ENCODE results near the gene PLOD1.

Gene PLOD1

GRCh38 chr1:11980676-11980972 is 46.1 kb downstream of the PLOD1 start:
- Histone ChIP-seq H3K27ac (peak overlapping the region; percentile 97), H3K4me3 (ENCODE audit: low read depth in 1 of 2, low read length in 1 of 2) (peak overlapping the region; percentile 75 to 90), H3K27me3 (no peaks in the 10 kb centered on the region), H3K9me3 (no peaks in the 10 kb centered on the region), H3K4me1 (ENCODE audit: control insufficient read depth in 1 of 2, insufficient read depth in 1 of 2, low read depth in 1 of 2, low read length in 1 of 2) (peaks cover 75 to 77% of the 10 kb centered on the region in 2 experiments), H3K36me3 (peaks cover 30% of the 10 kb centered on the region)
- TF ChIP-seq, protein P1, sequence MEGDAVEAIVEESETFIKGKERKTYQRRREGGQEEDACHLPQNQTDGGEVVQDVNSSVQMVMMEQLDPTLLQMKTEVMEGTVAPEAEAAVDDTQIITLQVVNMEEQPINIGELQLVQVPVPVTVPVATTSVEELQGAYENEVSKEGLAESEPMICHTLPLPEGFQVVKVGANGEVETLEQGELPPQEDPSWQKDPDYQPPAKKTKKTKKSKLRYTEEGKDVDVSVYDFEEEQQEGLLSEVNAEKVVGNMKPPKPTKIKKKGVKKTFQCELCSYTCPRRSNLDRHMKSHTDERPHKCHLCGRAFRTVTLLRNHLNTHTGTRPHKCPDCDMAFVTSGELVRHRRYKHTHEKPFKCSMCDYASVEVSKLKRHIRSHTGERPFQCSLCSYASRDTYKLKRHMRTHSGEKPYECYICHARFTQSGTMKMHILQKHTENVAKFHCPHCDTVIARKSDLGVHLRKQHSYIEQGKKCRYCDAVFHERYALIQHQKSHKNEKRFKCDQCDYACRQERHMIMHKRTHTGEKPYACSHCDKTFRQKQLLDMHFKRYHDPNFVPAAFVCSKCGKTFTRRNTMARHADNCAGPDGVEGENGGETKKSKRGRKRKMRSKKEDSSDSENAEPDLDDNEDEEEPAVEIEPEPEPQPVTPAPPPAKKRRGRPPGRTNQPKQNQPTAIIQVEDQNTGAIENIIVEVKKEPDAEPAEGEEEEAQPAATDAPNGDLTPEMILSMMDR (IDR thresholded peaks at IDR 0.05), result no peak

DNA sequence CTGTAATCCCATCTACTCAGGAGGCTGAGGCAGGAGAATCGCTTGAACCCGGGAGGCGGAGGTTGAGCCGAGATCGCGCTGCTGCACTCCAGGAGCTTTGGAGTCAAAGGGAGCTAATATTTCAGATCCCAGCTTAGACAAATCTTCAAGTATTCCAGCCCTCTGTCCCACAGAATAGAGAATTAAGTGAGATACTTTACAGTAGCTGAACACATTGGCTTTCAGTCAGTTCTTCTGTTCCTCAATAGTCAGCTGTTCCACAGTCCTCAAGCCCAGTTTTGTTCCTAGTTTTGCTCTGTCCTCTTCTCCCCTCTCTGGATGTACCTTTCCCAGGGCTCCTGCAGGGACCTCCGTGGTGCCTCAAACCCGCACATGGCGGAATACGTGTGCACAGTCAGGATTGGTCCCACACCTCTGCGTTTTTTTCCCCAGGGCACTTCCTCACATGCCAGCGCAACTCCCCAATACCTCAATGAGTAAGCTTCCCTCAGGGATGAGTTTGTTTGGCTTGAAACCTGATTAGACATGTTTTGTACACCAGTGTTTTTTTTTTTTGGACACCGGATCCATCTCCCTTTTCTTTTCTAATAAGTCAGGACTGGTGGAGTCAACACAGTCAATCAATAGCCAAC is 47.0 kb downstream of the PLOD1 start:
- H3K4me1 ChIP-seq (ENCODE audit: control insufficient read depth in 1 of 2, insufficient read depth in 1 of 2, low read depth in 1 of 2, low read length in 1 of 2), result peaks cover 83 to 85% of the 10 kb centered on the region in 2 experiments
- H3K27ac ChIP-seq, result peak overlapping the region; percentile 97
- no peaks in the 10 kb centered on the region for H3K9me3 ChIP-seq
- H3K36me3 ChIP-seq, result peaks cover 28% of the 10 kb centered on the region
- H3K27me3 ChIP-seq, result no peaks in the 10 kb centered on the region
- TF ChIP-seq, protein P1 (IDR thresholded peaks at IDR 0.05), result no peak
- H3K4me3 ChIP-seq (ENCODE audit: low read depth in 1 of 2, low read length in 1 of 2), result peak overlapping the region; percentile 75 to 90

DNA sequence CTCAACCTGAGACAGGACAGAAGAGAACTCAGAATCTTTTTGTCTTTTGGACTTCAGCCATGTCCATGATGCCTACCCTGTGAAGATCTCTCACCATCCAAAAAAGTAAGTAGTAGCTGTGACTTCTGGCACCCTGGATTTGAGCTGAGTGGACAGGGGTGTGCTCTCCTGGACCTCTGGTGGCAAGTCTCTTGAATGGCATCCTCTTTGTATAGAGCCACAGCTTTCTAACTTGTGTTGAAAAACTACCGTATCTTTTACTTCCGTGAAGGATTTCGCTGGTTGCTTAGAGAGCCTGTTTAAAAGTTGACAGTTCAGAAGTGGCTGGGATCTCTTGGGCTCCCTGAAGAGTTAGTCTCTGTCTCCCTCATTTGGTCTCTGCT is 47.5 kb downstream of the PLOD1 start:
- Histone ChIP-seq H3K36me3 (peaks cover 28% of the 10 kb centered on the region), H3K9me3 (no peaks in the 10 kb centered on the region), H3K27ac (peak overlapping the region; percentile 97), H3K4me3 (ENCODE audit: low read depth in 1 of 2, low read length in 1 of 2) (peak overlapping the region; percentile 75 to 90), H3K4me1 (ENCODE audit: control insufficient read depth in 1 of 2, insufficient read depth in 1 of 2, low read depth in 1 of 2, low read length in 1 of 2) (peaks cover 89 to 90% of the 10 kb centered on the region in 2 experiments), H3K27me3 (no peaks in the 10 kb centered on the region)
- TF ChIP-seq, protein P1 (IDR thresholded peaks at IDR 0.05), result peak; percentile 46

DNA sequence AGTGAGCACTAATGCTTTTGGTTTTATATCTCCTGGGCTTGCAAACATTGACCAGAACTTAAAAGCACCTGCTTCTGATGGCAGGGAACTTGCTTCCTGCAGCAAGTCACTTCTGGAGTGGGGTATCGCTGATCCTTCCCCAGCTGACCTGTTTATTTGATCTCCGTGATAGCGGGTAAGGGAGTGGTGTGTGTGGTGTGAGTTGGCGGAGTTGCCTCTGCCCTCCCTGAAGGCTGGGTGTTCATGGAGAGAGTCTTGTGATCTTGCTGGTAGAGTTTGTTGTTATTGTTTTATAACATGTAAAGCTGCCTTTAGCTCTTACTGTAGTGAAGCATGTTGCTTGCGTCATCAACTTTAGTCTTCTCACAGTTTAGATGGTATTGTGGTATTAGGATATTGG is 49.6 kb downstream of the PLOD1 start:
- Histone ChIP-seq H3K4me3 (ENCODE audit: low read depth in 1 of 2, low read length in 1 of 2) (peak overlapping the region; percentile 48 to 49), H3K27me3 (no peaks in the 10 kb centered on the region), H3K36me3 (peaks cover 36% of the 10 kb centered on the region), H3K4me1 (ENCODE audit: control insufficient read depth in 1 of 2, insufficient read depth in 1 of 2, low read depth in 1 of 2, low read length in 1 of 2) (peaks cover 82 to 84% of the 10 kb centered on the region in 2 experiments), H3K9me3 (no peaks in the 10 kb centered on the region), H3K27ac (peak overlapping the region; percentile 97)
- TF ChIP-seq, protein P1 (IDR thresholded peaks at IDR 0.05), result no peak

DNA sequence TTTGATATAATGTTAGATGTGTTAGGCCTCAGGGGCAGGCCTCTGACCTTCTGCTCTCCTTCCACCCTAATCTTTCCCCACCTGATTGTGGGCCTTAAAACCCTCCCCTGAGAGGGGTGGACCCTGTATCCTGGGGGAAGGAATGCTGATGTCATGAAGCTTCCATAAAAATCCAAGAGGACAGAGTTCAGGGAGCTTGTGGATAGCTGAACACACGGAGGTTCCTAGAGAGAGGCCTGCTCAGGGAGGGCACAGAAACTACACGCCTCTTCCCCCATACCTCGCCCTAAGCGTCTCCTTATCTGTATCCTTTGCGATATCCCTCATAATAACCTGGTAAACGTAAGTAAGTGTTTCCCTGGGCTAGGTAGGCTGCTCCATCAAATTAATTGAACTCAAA is 50.1 kb downstream of the PLOD1 start:
- peak overlapping the region; percentile 48 to 49 for H3K4me3 ChIP-seq (ENCODE audit: low read depth in 1 of 2, low read length in 1 of 2)
- H3K36me3 ChIP-seq, result peaks cover 40% of the 10 kb centered on the region
- H3K9me3 ChIP-seq, result no peaks in the 10 kb centered on the region
- TF ChIP-seq, protein P1 (IDR thresholded peaks at IDR 0.05), result no peak
- peak overlapping the region; percentile 97 for H3K27ac ChIP-seq
- H3K4me1 ChIP-seq (ENCODE audit: control insufficient read depth in 1 of 2, insufficient read depth in 1 of 2, low read depth in 1 of 2, low read length in 1 of 2), result peaks cover 78 to 79% of the 10 kb centered on the region in 2 experiments
- H3K27me3 ChIP-seq, result no peaks in the 10 kb centered on the region
